HG02642 (cell line): ENCODE data around the gene C2orf76.
A peak's percentile ranks its signal among the peaks of the same experiment; 100 is the strongest.

Experiments
- ATAC-seq: cut with Tn5 transposase; IDR thresholded peaks from one replicate; pipeline ENCODE4 v1.9.1; 2021; ENCODE audit warnings: mild to moderate bottlenecking; ENCODE audit not compliant: unreplicated experiment, poor library complexity

The C2orf76 gene

DNA sequence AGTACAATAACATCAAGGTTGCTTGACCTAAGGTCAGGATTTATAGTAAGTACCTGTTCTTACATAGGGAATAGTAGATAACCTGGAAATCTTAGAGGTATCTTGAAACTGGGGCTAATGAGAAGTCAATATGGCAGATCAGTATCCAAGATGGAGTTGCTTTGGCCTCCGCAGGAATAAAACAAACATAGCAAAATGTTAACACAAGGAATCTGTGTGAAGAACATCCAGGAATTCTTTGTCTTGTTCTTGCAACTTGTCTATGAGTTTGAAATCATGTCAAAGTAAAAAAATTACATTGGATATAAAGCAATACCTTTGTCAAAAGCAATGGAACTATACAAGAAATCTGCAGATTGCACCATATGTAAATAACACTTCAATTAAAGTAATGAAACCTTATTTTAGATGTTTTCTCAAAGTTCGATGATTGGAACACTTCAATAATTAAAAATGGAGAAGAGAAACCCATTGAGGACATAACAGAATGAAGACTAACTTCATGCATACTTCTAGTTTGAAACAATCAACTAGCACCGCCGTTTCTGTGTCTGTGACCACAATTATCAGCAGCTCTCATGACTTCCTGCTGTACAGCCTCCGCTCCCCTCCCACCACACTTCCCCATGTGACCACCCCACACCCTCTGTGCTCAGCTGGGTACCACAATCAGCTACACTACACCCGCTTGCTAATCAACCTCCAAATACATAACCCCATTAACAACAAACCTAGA is 27.6 kb downstream of the C2orf76 start:
- peak; percentile 100 for ATAC-seq

DNA sequence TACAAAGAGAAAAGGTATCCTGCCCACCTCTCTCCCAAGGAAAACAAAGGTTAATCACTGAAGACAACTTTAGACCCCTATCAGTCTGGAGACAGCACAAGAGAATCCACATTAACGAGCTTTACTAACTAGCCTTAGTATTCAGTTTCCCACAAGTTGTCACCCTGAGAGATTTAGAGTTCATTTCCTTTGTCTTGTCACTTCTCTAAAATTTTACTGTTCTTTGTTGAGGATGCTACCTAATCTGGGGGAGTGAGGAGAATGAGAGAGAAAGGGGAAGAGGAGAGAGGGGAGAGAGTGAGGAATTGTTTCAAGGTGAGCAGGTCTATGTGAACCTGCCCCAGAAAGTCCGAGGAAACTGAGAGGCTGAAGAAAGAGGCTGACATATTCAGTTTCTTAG is 28.4 kb downstream of the C2orf76 start:
- no peak for ATAC-seq

DNA sequence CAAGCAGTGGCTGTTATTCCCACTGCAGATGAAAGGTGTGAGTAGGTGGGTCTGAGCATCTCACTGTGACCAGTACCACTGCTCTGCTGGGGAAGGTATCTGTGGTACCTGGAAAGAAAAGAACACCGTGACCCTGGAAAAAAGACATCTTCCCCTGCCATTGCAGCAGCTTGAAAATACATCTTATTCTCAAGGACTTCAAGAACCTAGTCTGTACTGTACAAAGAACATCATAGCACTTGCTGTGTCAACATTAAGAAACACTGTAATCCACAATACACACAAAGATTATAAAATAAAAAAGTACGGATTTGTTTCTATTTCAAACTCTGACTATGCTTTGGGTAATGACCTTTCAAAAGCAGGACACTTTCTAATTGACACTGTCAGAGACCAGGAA is 28.9 kb downstream of the C2orf76 start:
- no peak for ATAC-seq

DNA sequence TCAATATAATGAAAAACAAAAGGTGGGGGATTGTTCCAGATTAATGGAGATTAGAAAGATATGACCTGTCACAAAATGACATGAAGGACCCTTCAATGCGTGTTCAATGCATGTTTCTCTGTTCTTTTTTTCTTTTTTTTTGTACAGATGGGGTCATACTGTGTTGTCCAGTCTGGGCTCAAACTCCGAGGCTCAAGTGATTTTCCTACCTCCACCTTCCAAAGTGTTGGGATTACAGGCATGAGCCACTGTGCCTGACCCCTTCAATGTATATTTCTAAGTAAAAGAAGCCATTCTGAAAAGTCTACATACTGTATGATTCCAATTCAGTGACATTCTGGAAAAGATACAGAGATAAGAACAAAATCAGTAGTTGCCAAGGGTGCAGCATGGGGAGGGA is 32.8 kb downstream of the C2orf76 start:
- ATAC-seq: no peak

DNA sequence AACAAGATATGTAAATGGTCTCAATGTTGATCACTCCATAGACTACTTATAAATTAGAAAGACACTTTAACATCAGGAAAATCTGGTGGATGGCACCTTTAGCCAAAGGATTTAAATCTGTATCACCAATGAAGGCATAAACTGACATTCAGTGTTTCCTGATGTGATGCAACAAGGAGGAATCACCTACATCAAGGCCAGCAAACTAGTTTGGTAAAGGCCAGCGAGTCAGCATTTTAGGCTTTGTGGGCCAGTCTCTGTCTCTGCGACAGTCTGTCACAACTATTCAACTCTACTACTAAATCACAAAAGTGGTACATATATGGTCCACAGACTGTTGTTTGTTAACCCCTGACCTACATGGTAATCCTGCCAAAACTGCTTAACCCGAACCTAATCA is 33.3 kb downstream of the C2orf76 start:
- ATAC-seq: no peak

DNA sequence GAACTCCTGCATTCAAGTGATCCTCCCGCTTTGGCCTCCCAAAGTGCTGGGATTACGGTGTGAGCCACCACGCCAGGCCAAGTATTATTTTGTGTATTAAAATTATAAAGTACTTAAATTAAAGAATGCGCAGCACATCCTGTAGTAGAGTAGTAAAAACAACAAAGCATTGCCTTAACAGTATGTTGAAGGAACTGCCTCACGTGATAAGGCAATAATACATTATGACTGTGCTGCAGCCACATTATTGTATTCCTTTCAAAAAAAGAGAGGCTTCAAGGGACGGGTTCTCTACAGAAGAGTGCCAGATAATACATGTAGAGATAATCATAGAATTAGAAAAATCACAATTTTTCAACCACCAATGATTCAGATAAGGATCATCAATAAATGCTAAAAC is 33.7 kb downstream of the C2orf76 start:
- no peak for ATAC-seq

DNA sequence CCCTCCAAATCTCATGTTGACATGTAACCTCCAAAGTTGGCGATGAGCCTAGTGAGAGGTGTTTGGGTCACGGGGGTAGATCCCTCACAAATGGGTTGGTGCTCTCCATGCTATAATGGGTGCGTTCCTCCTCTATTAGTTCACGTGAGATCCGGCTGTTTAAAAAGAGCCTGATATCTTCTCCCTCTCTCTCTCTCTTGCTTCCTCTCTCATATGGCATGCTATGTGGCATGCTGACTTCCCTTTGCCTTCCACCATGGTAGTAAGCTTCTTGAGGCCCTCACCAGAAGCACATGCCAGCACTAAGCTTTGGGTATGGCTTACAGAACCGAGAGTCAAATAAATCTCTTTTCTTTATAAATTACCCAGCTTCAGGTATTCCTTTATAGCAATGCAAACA is 39.2 kb downstream of the C2orf76 start:
- ATAC-seq: no peak

DNA sequence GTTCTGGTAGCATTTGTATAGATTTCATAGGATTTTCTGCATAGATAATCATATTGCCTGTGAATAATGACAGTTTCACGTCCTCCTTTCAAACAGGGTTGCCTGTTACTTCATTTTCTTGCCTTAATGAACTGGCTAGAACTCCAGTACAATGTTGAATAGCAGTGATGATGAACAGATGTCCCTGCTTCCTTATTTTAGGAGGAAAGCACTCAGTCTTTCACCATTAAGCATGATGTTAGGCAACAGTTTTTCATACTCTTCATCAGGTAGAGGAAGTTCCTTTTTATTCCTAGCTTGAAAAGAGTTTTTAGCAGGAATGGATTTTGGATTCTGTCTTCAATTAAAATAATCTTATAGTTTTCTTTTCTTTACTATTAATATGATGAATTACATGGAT is 39.7 kb downstream of the C2orf76 start:
- no peak for ATAC-seq

DNA sequence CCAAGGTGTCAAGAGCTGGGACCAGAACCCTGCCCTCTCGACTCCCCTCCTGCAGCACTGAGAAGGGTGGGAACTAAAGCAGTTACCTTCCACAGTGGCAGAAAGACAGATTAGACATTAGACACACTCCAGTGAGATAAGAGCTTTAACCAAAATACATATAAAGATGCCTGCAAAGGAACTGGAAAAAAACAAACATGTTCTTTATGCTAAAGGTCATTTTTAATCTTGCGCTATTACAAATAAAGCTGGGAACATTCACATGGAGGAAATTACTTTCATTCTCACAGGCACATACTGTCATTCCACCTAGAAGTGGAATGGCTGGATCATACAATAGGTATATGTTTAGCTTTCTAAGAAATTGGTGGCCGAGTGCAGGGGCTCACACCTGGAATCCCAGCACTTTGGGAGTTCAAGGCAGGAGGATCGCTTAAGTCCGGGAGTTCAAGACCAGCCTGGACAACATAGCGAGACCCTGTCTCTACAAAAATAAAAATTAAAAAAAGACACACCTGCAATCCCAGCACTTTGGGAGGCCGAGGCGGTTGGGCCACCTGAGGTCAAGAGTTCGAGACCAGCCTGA is 41.9 kb downstream of the C2orf76 start:
- ATAC-seq: no peak

DNA sequence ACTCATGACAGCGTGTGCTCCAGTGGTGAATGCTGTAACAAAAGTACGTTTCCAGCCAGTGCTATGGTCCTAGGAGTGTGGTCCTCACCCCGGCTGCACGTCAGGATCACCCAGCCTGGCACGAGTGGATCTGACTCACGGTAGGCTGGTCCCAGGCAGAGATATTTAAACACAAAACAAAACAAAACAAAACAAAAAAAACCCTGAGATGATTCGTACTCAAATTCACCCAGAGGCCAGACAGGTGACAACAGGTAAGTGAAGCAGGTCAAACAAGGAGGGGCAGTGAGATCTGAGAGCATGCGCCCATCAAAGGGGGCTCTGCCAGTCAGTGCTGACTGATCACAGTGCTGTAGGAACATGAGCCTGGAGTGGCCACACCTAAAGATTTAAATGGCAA is 43.2 kb downstream of the C2orf76 start:
- ATAC-seq: no peak

DNA sequence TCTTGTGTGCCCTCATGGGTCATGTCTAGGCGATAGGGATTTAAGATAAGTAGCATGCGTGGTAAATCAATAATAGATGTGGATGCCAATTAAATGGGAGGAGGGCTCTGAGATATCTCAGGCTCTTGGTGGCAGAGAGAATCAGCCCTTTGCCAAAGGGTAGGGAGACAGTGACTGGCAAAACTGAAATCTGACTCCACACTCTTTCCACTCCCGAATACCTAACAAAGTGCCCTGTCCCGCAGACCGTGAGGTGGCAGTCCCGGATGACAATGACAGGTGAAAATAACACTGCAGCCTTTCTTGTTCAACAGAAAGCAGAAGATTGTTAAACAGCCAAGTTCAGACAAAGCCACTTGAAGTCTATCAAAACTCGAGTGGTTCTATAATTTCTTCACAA is 47.0 kb downstream of the C2orf76 start:
- no peak for ATAC-seq

DNA sequence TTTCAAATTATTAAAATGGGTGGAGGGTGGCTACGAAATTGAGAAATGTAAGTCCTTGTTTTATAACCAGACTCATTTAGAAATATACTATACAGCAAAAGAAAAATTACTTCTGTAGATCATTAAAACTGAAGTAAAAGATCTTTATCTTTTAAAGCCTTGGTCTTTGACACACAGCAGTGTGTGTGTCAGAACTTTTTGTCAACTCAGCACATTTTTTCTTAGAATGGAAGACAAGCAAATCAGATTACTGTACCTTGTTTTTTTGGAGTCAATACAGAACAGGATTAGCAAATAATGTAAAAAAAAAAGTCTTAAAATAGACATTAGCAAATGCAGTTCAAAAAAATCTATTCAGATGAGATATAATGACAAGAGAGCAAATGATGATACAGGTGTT is 49.1 kb downstream of the C2orf76 start:
- ATAC-seq: no peak

DNA sequence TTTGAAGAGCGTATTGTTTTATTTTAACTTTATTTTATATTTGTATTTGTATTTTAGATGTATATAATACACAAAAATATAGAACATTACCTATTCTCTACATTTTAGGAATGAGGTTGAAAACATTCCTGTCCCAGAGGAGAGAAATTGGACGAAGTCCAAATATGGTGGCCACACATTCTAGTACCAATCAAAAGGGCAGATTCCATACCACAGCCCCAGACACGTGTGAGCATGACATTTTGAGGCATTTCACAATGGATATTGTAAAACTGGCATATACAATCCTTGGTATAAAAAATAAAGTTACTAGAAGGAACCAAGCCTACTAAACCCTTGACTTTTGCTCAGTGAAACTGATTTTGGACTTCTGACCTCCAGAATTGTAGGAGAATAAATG is 50.6 kb downstream of the C2orf76 start:
- no peak for ATAC-seq

DNA sequence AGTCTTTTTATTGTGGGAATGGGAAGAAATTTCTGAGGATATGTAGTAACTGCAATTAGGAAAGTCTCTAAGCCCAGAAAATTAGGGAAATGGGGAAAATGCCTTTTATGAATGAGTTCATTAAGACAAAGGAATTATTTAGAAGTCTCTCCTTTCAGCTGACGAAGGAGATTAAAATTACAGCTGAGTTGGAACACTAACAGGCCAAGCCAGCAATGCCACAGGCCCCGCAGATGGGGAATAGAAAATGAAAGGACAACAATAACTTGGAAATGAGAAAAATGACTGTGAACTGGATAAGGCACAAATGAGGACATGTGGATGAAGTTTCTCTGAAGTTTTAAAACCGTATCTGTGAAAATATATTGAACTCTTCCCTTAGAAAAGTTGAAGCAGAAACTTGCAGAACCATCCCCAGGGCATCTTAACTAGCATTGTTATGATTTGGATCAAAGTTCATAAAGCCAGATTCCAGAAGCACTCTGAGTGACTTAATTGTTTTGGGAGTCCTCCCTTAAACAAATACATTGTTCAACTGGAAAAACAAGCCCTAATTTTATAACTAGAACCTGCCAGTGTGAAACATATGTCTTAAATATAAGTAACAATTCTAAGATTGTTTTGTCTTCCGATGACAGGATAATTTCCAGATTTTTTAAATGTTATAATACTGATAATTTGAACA is 51.3 kb downstream of the C2orf76 start:
- no peak for ATAC-seq

DNA sequence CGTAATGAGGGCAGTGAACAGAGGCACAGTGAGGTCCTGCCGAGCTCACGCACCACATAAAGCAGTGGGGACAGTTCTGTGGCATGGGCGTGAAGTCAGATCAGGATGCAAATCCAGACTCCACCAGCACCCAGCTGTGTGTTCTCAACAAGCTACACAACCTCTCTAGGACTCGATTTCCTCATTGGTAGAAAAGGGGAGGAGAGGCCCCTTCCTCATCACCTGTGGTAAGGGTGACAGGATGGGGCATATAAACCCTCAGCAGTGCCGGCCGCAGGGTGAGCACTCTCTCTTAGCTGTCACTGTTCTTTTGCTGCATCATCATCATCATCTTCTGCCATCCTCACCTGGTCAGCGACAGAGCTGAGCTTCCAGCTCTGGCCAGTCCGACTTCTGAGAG is 54.8 kb downstream of the C2orf76 start:
- ATAC-seq: no peak

DNA sequence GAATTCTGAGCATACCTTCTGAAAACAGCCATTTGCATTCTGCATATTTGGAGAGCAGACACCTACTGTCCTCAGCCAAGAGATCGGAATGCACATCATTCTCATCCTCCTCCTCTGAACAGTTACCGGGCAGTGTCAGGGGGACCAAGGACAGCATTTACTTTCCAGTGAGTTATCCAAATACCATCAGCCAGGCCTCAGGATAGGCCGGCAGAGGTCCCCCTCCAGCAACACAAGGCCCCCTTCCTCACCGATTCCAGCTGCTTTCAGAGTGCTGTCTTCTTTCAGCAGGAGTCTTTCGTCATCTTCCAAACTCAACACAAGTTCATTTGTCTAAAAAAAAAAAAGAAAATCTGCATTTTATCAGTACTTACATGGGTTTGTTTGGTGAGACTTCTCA is 55.3 kb downstream of the C2orf76 start:
- ATAC-seq: no peak

DNA sequence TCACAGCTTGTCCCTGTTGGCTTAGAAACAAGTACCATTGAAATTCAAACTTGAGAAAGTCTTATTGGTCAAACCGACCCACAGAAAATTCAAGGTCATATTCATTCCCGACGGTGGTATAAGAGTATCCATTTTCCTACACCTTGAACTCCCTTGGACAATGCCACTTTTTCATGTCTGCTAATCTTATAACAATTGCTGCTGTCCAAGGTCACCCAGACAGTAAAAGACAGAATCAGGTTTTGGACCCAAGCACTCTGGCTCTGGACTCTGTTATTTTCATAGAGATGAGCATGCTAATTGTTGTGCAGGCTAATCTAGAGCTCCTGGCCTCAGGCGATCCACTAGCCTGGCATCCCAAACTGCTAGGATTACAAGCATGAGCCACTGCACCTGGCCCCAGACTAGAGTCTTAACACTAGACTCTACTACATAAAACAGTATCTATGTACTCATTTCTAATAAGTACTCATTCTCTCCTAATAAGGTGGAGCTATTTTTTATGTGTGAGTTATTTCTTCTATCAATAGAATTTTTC is 57.8 kb downstream of the C2orf76 start:
- no peak for ATAC-seq

DNA sequence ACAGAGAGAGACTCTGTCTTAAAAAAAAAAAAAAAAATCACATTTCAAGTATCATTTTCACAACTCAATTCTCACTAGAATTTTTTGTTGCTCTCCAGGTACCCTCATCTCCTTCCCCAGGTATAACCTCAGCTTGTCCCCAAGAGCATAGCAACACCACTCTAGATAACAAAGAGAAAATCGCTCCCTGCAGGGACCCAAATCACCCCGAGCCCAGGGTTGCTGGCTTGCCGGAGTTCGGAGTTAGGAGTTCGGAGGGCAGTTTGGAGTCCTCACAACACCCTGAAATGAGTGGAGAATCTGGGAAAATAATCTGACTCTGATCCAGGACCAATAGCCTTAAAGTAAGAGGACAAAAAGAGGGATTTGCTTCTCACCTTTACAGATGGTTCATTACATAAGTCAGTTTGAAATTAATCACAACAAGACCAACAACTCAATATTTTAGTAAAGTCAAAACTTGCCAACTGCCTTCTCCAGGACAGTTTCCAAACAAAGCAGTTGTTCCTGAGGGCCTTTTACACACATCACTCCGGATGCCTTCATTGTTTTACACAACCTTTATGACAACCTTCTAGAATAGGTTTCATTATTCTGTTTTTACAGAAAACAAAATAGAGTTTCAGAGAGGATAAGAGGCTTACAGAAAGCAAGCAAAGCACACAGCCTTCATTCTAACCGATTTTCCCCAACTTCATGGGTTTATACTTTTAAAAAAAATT is 59.1 kb downstream of the C2orf76 start:
- ATAC-seq: no peak

DNA sequence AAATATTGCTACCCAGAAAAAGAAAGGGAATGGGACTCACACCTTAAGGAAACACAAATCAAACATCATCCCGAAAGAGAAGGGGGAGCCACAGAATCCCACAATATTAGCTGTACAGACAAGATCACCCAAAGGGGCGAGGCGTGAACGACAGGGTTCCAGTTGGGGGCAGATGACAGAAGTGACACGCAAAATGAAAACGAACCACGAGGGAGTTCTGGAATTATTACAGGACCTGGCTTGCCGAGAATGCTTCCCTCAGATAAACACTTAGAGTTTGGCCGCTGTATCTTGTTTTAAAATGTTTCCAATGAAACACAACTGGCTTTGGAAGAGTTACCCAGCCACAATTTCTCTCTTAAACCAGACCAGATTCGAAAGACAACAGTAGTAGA is 60.4 kb downstream of the C2orf76 start:
- no peak for ATAC-seq

DNA sequence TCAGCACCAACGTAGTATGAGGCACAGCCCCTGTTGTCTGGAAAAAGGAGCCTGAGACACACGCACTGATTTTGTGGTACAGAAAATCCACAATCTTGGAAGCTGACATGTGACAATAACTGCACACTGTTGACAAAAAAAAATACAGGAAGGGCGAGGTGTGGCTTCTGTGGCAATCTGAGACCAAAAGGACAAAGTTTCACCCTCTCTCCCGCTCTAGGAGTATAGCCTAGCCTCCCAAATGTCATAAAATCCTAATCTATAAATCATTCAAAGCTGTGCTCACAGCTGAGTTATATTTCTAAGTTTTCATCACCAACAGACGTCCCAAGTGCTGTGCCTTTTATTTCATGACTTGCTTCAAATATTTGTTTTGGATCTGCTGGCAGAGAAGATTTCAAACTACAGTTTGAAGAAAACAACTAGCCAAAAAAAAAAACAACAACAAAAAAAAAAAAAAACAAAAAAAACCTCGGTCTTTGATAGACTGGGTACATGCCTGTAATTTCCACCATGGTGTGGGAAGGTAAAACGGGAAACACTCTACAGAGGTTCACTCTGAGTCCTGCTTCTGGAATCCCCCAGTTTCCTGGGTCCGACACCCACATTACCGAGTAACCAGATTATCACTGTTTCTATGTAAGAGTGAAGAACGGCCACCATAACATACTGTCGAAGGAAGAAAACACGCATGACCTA is 61.0 kb downstream of the C2orf76 start:
- no peak for ATAC-seq
